ENCODE data around the gene LRRC74A.

LRRC74A gene

DNA sequence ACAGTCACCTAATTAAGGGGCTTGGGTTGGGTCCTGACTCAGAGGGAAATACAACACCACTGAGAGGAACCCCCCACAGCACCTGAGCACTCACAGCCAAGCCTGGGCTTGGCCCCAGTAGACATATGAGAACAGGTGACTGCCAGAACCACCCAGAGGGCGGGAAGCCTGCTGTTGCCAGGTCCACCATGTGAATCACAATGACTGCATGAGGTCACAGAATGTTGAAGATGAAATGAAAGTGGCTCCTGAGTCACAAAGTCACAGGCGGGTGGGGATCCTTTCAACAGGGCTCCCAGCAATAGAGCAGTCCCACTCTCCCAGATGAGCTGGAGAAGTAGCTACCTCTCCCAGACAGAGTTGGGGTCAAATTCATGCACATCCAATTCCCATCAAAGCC lies at the start of gene LRRC74A:
LRRC74A (plus strand) TSS at position 287 of the 400 bp plus-strand sequence. CDS start 290 bp downstream, outside the sequence.
- no peak for DNase-seq (ENCODE audit: low read depth in 1 of 2, low spot score in 1 of 2)

DNA sequence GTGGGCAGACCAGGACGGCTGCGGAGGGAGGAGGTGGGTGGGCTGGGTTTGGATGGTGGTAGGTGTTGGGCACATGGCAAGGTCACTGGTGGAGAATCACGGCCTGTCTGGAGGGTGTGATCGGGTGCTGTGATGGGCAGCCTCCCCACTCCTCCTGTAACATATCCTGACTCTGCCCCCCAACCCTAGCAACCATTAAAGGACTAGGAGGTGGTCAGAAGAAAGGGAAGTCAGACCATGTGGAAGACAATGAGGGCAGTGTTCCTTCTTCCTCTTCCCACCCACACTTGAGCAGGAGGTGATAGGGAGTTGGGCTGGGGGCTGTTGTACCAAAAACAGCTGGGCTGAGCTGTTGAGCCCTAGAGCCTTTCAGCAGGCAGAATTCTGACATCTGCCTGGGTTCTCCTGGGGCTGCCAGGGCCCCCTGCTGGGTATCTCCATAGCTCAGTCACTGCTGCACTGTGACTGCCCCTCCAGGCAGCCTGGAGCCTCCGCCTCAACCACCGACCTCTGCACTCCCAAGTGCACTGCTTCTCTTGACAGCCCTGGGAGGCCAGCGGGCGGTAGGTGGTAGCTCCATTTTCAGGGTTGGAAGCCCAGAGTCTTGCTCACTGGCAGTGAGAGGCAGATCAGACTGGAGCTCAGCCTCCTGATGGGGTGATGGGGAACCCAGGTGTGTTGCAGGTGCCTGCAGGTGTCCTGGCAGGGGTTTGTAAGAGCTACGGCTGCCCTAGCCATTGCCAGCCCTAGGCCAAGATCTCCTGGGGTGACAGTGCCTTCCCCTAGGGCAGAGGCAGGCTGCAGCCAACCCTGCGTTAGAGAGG lies 49.6 kb upstream of the LRRC74A start:
- no peak for DNase-seq (ENCODE audit: low read depth in 1 of 2, low spot score in 1 of 2)

DNA sequence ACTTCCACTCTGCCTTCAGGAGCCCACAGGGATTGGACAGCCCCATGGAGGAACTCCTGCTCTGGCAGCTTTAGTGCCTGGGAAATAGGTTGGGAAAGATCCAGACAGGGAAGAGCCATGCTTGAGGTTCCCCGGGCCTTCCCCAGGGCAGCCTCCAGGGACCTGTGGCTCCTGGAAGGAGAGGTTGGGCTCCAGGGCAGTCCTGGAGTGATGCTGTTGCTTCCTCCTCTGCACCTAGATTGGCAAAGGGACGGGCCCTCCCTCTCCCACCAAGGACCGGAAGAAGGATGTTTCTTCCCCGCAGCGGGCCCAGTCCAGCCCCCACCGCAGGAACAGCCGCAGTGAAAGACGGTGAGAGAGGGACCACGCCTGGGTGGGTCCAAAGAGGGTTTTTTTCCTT lies 48.5 kb upstream of the LRRC74A start:
- no peak for DNase-seq (ENCODE audit: low read depth in 1 of 2, low spot score in 1 of 2)

DNA sequence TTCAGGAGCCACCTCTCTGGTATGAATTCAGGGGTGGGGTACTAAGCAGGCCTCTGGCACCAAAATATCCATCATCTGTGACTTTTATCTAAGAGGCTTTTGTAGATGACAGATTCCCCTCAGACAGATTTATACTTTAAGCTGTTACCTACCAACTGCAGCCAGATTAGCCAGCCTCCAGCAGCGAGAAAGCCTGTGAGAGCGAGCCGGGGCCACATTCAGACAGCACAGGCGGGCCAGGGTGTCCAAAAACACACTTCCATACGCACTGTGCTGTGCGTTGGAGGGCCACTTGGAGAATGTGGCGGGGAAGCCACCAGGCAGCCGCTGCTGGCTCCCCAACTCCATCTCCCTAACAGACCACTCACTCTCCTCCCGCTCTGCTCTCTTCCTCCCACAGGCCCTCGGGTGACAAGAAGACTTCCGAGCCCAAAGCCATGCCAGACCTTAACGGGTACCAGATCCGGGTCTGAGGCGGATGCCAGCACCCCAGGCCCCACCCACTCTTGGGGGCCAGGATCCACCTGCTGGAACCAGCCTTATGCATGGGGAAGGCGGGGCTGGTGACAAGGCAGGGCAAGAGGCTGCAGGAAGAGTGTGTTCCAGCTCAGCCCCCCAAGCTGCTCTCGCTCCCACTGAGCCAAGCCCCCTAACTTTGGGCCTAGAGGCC lies 47.5 kb upstream of the LRRC74A start:
- DNase-seq (ENCODE audit: low read depth in 1 of 2, low spot score in 1 of 2) = no peak

DNA sequence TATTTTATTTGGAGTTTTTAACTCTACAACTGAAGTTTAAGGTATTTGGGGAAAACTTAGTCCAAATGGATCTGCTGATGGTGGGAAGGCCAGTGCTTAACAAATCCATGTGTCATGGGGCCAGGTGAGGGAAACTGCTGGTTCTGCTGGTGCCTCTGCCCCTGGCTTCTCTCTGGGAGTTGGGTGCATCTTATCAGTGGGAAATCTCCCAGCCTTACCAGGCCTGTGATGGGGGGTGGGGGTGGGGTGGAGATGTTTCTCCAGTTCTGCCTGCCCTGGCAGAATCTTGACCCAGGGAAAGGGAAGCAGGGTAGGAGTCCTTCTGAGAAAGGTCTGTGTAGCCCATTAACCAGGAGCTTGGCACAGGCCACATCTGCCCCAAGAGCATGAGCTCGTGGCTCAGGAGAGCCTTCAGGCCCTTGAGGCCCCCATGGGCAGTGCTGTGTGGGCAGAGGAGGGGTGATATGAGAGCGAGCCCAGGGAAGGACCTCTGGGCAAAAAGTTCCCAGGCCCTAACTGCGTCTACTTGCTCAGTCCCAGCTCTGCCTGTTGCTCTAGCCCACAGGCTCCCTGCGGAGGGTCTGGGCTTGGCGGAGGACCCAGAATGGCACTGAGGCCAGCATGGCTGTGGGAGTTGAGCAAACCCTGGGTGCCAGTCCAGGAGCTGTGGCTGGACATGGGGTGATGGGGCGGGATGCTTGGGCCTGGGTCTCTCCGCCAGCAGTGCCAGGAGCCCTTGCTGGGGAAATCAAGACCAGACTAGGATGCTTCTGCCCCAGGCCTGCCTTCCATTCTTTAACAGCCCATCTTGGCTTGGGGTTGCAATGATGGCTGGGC lies 46.8 kb upstream of the LRRC74A start:
- no peak for DNase-seq (ENCODE audit: low read depth in 1 of 2, low spot score in 1 of 2)

DNA sequence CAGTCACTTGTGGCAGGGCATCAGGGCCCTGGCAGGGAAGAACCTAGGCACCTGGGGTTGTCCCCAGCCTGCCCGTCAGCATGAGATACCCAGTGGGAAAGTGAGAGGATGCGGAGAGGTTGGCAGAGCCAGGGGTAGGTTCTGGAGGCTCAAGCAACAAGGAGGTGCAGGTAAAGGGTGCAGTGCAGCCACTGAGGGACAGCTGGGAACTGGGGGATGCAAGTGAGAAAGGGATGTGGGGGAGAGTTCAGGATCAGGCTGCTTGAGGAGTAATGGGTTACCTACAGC lies 46.2 kb upstream of the LRRC74A start:
- DNase-seq (ENCODE audit: low read depth in 1 of 2, low spot score in 1 of 2) = no peak

DNA sequence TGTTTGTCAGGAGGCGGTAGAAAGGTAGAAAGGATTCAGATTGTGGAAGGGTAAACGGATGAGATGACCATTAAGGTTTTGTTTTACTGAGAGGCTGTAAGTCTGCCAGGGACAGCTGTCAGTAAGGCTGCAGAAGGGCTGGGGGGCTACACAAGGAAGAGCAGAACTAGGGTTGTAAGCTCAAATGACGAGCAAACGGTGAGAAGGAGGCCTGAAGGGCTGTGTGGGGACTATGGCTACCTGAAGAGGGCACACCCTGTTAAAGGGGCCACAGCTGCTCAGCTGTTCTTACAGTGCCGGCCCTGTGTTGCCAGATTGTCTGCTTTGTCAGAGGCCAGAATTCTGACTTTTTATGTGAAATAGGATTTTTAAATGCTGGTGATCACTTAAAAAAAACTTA lies 45.8 kb upstream of the LRRC74A start:
- DNase-seq (ENCODE audit: low read depth in 1 of 2, low spot score in 1 of 2) = no peak

DNA sequence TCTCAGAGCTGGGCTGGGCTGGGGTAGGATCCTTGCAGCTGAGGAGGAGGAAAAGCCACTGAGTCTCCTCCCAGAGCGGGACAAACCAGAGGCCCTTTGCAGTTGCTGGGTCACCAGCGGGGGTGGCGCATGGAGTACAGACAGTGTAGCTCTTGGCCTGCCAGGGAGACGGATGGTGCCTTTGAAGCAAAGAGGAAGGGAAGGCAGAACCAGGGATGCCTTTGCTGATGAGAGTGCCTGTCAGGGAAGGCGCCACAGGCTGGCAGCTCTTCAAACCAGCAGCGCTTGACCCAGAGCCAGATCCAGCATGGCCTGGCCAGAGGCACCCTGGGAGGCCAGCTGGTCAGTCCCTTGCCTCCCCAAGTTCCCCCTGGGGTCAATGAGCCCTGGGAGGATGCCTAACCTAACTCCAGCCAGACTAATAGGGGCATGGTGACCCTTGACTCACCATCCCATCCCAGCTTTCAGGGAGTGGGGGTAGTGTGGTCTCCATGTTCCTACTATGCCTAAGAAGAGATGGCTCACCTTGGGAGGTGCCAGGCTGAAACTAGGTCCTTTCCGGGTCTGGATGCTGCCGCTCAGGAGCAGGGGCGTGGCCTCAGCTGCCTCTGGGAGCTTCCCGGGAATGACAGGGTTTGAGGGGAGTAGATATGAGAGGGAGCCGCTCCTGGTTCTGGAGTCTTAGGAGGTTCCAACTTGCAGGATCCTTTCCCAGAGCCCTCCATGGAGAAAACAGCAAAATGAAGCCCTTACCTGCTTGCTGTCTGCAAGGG lies 45.1 kb upstream of the LRRC74A start:
- no peak for DNase-seq (ENCODE audit: low read depth in 1 of 2, low spot score in 1 of 2)

DNA sequence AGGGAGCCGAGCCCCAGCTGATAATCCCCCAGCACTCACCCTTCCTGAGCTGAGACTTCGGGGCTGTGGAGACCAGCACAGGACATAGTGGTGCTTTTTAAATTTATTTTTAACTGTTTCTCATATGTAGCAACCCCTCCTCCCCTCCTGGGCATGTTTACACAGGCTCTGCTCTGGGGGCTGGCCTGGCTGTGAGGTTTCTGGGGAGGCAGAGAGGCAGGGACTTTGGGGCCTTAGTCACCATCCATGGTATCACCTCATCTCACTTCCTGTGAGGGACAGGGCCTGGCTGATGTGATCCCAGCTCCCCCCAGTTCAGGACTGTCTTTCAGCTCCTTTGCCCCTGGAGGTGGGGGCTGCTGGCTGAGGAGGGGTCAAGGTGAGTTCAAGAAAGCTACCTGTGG lies 44.6 kb upstream of the LRRC74A start:
- DNase-seq (ENCODE audit: low read depth in 1 of 2, low spot score in 1 of 2) = no peak

DNA sequence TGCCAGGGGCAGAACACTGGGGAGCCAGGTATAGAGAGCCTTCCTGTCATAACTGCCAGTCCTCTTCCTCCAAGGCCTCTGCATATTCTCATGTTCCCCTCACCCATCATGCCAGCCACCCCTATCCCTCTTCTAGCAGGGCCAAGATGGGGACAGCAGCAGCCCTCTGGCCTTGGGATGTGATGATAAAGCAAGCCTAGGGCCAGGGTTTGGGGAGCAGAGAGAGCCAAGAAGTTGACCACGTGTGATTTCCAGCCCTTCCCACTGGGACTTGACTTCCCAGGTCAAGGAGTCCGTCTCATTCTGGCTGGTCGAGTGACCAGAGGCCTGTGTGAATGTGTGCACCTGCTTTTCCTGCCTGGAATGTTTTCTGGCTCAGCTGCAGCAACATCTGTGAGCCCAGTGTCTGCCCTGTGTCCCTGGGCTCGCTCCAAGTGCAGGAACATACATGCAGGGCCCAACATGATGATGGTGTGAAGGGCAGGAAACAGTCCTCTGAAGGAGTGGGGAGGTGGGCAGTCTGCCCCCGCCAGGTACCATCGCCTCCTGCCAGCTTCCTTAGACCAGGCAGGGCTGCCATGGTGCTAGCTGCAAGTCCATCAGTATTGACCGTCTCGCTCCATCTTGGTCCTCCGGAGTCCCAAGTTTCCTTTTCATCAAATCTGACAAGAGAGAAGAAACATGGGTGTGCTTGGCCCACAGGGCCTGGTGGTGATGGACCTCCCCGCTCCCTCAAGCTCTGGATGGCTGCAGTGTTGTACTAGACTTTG lies 43.9 kb upstream of the LRRC74A start:
- no peak for DNase-seq (ENCODE audit: low read depth in 1 of 2, low spot score in 1 of 2)

DNA sequence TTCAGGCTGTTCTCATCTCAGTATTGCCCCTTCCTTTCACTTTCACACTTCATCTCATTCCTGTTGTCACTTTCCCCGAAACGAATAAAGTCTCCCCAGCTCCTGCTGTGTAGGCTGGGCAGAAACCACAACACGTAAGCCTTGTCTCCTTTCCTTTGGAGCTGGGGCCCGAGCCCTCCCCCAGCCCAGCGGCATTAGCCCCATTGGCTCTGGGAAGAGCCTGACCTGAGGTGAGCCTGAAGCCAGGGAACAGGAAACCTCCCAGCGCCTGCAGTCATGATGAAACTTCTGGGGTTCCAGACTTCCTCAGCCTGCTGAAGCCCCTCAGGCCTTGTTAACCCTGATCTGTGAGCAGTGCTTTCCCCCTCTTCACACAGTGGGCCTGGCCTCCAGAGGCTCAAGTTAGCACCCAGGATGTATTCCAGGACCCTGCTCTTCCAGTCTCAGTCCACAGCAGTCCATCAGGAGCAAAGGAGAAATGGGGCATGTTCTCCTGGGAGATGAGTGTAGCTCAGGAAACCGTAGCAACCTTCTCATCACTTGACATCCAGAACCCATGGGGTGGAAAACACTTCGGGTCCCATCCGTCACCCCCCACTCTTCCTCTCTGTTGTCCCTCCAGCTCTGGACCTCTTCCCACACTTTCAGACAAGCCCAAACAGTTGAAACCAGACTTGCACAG lies 43.2 kb upstream of the LRRC74A start:
- no peak for DNase-seq (ENCODE audit: low read depth in 1 of 2, low spot score in 1 of 2)

DNA sequence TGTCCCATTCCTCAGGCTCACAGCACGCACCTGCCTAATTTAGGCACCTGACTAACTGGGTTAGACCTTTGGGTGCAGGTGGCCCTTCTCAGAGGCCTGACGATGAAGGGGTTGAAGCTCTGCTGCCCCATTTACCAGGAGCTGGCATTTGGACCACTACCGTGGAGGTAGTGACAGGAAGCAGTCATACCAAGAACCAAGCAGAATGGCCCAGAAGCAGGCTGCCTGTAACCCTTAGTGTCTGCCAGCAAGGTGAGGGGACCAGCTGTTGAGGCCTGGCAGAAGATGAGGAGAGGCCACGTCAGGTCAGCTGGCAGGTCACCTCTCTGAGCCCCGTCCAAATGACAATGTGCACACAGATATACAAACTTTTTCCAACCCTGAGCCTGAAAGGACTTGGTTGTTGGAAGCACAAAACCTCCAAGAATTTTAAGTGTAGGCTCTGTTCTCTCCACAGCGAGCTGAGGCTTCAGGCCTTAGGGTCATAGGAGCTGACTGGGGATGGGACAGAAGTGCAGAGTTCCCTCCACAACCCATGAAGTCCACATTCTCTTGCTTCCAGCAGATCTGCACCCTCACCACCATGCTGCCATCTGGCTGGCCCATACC lies 41.8 kb upstream of the LRRC74A start:
- DNase-seq (ENCODE audit: low read depth in 1 of 2, low spot score in 1 of 2) = no peak

DNA sequence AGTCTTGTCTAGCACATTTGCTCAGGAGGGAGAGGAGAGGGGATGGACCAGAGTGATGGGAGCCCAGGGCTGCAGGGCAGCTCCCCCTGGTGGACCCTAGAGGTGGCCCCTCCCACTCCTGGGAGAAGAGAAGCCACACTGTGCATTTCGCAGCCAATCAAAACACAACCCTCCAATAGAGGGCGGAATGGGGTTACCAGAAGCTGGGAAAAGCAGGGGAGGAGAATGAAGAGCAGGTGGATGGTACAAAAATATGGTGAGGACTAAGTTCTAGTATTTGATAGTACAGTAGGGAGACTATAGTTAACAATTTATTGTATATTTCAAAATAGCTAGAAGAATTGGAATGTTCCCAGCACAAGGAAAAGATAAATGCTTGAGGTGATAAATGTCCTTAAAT lies 41.3 kb upstream of the LRRC74A start:
- peak; percentile 36 to 40 for DNase-seq (ENCODE audit: low read depth in 1 of 2, low spot score in 1 of 2)

DNA sequence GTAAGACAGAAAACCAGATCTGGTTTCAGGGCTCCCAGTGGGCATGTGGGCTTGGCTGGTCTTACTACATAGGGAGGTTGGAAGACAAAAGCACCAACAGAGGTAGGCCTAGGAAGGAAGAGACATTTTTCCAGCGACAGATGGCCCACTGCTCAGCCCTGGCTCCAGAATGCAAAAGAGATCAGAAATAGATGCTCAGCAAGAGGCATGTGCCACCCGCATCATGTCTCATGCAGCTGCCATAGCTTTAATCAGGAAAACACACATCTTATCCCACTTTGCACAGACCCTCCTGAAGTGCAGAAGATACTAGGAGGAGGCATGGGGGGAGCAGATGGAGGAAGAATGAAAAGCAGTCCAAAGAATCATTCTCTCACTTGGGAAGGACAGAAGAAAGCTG lies 39.6 kb upstream of the LRRC74A start:
- DNase-seq (ENCODE audit: low read depth in 1 of 2, low spot score in 1 of 2) = no peak

DNA sequence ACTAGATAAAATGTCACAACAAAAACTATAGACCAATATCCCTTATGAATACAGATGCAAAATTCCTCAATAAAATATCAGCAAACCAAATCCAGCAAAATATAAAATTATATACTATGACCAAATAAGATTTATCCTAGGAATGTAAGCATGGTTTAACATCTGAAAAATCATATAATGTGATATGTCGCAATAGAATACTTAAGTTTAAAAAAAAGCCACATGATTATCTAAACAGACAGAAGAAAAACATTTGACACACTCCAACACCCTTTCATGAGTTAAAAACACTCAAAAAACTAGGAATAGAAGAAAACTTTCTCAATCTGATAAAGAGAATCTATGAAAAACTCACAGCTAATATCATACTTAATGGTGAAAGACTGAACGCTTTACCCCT lies 33.8 kb upstream of the LRRC74A start:
- no peak for DNase-seq (ENCODE audit: low read depth in 1 of 2, low spot score in 1 of 2)

DNA sequence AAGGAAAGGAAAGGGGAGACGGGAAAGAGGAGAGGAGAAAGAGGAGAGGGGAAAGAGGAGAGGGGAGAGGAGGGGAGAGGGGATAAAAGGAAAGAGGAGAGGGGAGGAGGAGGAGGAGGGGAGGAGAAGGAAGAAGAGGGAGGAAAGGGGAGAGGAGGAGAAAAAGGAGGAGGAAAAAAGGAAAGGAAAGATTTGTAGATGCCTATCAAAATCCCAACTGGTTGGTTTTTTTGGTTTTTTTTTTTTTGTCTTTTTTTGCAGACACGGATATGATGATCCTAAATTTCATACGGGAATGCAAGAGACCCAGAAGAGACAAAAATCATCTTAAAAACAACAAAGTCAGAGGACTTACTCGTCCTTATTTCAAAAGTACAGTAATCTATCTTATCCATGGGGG lies 32.9 kb upstream of the LRRC74A start:
- no peak for DNase-seq (ENCODE audit: low read depth in 1 of 2, low spot score in 1 of 2)

DNA sequence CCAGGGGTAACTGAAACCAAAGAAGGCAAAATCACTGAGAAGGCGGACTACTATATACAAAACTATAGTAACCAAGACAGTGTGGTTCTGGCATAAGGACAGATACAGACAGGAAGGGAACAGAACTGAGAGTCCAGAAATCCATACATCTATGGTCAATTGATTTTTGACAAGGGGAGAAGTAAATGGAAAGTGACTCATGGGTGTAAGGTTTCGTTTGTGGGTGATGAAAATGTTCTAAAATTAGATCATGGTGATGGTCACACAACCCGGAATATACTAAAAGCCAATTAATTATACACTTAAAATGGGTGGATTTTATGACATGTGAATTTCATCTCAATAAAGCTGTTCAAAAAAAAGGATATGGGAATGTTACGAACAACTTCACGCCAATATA lies 32.3 kb upstream of the LRRC74A start:
- no peak for DNase-seq (ENCODE audit: low read depth in 1 of 2, low spot score in 1 of 2)

DNA sequence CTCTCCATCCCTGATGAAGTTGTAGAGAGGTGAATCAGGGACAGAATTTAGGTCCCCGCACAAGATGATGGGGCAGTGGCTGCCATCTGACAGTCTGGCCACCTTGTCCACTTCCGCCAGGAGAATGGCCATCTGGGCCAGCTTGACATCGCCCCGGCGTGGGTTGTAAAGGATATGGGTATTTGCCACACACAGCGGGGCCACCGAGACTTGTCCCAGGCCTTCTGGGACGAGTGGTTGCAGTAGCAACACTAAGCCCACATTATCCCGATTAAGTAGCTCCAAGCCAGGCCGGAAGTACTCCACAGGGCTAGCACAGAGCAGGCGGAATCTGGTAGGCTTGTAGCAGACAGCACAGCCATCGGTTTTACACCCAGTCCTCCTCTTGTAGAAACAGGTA lies 19.8 kb upstream of the LRRC74A start:
- no peak for DNase-seq (ENCODE audit: low read depth in 1 of 2, low spot score in 1 of 2)

DNA sequence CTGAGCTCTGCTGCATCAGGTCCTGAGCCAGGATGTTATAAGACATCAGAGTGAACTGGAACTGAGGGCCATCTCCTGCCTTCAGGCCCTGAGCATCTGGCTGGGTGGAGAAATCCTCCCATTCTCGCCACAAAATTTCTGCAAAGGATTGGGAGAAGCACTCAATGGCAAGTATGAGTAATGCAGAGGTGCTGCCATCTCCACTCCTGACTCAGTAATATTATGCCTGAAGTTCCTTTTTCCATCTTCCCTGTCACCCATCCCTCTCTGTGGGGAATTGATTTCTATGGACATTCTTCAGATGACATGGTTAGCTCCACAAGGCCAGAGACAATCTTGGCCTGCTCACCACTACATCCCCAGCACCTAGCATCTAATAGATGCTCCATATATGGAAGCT lies 18.2 kb upstream of the LRRC74A start:
- DNase-seq (ENCODE audit: low read depth in 1 of 2, low spot score in 1 of 2) = no peak

DNA sequence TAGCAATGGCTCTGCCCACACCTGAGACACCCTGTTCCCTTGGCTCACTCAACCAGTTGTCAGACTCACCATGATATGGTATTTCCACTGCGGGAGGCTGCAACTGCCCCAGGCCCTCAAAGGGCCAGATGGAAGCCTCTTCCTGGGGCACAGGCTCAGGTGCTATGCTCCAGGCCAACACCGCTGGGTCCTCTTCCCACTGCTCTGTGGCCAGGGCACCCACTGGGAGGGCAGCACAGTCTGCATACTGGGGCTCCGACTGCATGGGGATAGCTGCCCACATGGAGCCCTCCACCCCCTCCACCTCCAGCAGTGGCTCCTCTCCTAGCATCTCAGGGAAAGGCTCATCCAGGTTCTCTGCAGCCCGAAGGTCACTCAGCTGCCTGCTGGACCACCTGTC lies 17.2 kb upstream of the LRRC74A start:
- no peak for DNase-seq (ENCODE audit: low read depth in 1 of 2, low spot score in 1 of 2)

All from activated T-helper 1 cell treated with anti-CD3 and anti-CD28 coated beads, Interleukin-2, amount 50 U/mL, for 16 hours (primary cell).